Right forelimb (tissue), 1 donor: ENCODE data around the gene MARK2.

ENCODE experiments used
- DNase-seq: peaks from one replicate; pipeline ENCODE4 v3.0.0-alpha.2; 2018

The MARK2 gene

DNA sequence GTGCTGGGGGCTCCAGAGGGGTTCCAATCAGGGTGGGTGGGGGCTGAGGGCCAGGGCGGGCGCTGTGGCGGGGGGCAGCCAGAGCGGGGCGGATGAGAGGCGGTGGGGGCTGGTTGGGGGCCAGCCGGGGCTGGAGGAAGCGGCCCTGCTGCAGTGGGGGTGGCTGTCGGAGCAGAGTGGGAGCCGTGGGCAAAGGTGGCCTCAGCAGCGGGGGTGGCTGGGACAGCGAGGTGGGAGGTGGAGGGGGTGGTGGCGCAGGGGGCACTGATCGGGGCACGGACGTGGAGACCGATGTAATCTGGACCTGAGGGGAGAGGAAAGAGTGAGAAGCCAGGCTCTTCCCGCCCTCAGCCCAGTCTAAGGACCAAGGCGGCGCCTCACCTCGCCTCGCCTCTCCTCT lies 73.0 kb downstream of the MARK2 start:
- DNase-seq: no peak

DNA sequence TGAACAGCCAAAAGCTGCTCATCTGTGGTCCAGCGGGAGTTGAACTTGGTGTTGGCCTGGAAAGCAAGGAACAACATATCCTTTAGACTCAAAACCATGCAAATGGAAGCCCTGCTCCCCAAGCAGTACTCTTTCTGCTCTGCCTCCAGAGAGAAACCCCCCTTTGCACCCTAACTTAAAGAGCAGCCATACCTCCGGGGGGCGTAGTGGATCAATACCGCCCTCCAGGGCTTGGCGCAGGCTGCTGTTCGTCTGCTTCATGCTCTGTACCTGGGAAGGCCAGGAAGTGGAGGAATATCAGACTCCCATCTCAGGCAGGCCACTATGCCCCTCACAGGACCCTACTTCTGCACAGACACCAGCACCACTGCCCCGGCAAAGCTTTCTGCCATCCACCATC lies 73.8 kb downstream of the MARK2 start:
- DNase-seq: no peak

- DNase-seq: no peak
Observed at GRCh38 chr11:63913866-63914830, 75.2 kb downstream of the MARK2 start.

GRCh38 chr11:63914896-63915691 lies 76.2 kb downstream of the MARK2 start:
- no peak for DNase-seq

- peak; percentile 78 for DNase-seq
Observed at GRCh38 chr11:63915961-63916836, 77.3 kb downstream of the MARK2 start.

DNA sequence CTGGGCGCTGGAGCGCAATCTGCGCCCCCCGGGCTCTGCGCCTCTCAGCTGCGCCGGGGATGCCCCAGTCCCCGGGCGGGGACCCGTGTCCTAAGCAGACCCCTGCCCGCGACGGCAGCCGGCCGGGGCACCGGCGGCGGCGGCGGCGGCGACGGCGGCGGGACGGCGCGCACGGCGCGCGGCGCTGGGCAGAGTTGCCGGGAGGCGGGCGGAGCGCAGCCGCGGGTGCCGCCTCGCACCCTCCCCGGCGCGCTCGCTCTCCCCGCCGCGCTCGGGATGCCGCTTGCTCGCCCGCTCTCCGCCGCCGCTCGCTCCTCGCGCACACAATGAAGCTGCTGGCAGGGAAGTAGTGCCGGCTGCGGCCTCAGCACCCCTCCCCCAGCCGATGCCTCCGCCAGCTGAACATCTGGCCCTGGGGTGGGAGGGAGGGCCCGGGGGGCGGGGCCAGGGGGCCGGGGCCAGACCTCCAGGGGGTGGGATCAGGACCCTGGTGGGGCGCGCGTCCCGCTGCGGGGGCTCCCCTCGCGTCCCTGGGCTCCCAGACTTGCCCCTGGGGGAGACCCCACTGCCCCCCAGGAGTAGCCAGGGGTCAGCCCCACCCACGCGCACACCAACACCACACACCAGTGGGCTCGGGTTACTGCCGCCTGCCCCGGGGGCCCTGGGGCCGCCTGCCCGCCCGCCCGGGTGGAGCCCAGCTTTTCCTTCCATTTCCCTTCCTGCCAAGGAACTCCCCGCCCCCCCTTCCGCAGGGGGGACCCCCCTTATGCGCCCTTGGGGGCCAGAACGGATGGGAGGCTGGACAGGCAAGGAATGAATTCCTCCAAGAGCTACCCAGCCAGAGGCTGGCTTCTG lies 78.2 kb downstream of the MARK2 start, which contains the start of gene RCOR2:
TSS of gene RCOR2 (minus strand) at position 328 of the 855 bp plus-strand sequence. CDS start 708 bp downstream, outside the sequence.
- peak; percentile 94 for DNase-seq

GRCh38 chr11:63917692-63918506 lies 79.0 kb downstream of the MARK2 start:
- peak; percentile 86 for DNase-seq

DNA sequence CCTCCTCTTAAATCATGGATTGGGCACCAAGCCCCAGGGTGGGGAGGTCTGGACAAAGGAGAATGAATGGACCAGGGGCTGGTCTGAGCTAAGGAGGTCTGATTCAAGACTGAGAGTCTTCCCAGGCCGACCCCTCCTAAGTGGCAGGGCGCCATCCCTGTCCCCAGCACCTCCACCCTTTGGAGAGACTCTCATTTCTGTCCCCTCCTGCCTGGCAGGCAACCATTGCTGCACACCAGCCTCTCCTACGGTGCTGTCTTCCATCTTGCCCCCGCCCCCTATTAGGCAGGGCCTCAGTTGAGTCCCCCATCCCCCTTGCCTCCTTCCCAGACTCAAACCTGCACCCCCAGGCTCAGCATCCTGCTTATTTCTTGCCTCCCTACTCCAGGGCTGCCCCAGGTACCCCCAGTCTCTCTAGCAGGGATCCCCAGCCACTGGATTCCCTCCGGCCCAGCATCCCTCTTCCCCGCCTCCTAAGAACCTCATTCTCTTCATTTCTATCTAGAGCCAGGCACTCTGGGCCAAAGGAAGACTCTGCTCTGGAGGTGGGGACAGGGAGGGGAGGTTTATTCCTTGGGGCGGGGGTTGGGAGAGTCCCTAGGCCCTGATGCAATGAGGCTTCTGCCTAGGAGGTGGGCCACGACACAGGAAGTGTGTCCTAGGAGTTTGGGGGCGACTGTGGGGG lies 79.7 kb downstream of the MARK2 start:
- peak; percentile 87 for DNase-seq

DNA sequence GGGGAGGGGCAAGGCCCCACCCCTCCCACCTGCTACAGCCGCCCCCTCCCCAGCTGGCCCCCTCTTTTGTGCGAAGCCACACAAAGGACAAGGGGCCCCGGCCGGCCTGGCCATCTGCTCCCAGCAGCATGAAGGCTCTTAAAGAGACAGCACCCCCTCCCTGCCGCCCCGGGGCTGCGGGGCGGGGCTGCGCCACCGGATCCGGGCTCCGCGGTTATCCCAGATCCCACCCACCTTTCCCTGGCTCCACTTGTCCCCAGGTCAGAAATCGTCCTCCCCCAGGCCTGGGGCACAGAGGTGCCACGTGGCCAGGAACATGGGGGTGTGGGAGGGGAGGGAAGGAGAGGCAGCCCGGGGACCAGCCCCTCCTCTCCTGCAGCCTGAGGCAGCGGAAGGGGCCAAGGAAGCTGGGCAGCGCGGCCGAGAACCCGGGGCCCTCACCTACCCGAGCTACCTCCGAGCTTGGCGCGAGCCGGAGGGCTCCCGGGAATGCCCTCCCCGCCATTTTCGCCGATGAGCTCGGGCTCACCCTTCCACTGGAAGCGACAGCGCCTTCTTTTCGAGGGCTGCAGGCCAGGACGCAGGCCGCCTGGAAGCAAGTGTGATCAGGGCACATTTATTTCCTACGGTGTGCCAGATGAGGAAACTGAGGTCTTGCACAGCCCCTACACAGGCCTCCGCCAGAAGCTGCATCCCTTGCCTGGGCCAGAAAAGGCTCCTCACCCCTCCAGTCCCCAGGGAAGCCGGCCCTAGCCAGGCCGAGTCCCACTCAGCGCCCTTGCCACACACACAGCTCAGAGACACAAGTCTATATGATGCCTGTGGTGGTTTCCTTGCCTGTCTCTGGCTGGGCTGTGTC lies 80.6 kb downstream of the MARK2 start:
- DNase-seq: peak; percentile 79

DNA sequence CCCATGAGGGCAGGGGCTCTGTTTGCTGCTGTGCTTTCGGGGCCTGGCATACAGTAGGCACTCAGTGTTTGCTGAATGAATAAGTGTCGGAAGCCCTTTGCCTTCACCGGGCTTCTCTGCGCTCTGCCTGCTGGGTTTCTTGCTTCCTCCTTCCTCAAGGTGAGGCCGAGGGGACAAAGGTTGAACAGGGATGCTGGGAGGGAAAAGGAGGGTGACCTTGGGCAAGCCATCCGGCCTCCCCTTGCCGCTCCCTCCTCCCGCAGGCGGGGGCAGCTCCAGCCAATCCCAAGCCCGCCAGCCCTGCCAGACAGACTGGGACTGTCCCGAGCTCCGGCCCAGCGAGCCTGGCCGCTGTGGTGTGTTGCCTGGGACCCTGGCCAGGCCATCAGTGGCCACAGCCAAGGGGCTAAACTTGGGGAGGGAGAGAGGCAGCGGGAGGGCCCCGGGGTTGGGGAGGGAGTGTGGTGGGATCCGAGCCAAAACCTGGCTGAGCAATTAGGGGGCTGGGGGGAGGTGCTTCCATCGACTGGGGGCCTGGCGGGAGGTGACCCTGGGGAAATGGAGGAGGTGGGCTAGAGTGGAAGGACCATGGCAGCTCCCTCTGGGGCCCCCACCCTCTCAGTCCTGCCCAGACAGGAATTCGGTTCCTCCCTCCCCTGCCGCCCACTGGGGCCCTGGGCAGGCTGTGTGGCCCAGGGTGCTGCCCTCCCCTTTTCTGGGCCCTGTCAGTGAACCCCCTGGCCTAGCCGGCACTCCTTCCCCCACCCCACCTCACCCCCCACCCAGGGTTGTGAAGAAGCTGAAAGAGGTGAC lies 81.4 kb downstream of the MARK2 start:
- DNase-seq: peak; percentile 84

GRCh38 chr11:63920939-63921417 lies 82.1 kb downstream of the MARK2 start:
- DNase-seq: no peak

GRCh38 chr11:63922673-63923192 lies 83.8 kb downstream of the MARK2 start:
- DNase-seq: no peak

- no peak for DNase-seq
Observed at GRCh38 chr11:63923319-63923718, 84.4 kb downstream of the MARK2 start.

GRCh38 chr11:63929616-63930015 lies 90.7 kb downstream of the MARK2 start:
- no peak for DNase-seq

GRCh38 chr11:63931045-63931444 lies 92.1 kb downstream of the MARK2 start:
- DNase-seq: no peak

DNA sequence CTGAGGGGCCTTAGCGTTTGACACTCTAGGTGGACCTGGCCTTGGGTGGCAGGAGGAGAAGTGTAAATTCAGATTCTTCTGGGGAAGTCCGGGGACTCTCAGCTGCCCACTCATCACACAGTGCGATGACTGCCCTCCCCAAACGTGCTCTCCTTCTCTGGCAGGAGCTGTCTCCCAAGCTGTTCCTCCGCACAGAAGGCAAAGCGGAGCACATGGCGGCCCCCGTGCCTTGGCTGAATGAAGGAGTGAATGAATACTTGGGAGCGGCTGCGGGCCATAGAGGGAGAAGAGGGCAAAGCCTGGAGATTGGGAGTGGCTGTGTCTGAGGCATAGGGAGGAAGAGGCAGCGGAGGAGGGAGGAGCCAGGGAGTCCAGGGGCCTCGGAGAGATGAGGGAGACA lies 93.0 kb downstream of the MARK2 start:
- DNase-seq: no peak

- no peak for DNase-seq
Observed at GRCh38 chr11:63933459-63933858, 94.5 kb downstream of the MARK2 start.
